K562 (cell line): ENCODE results near the gene ANKMY1. TPM values are rescaled to one million over a fixed set of nuclear protein-coding genes. Genes with fewer than 3 reads are reported as not detected.
A peak's percentile ranks its signal among the peaks of the same experiment; 100 is the strongest.

Source experiments
- CBFB ChIP-seq: sonication (generic); formaldehyde crosslinking; IDR thresholded peaks from 2 replicates; pipeline ENCODE4 v1.4.0; 2020; ENCODE audit warnings: mild to moderate bottlenecking, missing genetic modification reagents
- ETV1 ChIP-seq: fragments of 450-650 bp; conservative IDR thresholded peaks from 2 replicates; pipeline ENCODE4 v1.6.1; 2016; ENCODE audit warnings: missing genetic modification characterization, control low read depth, low read depth, missing compliant biosample characterization
- FUS ChIP-seq: fragments of 200-400 bp; formaldehyde crosslinking; optimal IDR thresholded peaks from 2 replicates; pipeline ENCODE3; 2017; ENCODE audit warnings: low read depth, low read length
- L3MBTL2 ChIP-seq: fragments of 450-650 bp; IDR thresholded peaks from 2 replicates; pipeline ENCODE4 v1.6.1; 2016; ENCODE audit warnings: mild to moderate bottlenecking, moderate library complexity
- MAX ChIP-seq: sonication (generic); formaldehyde crosslinking; IDR thresholded peaks from 2 replicates; pipeline ENCODE4 v1.9.0; 2022; ENCODE audit warnings: mild to moderate bottlenecking, missing genetic modification reagents
- MTF1 ChIP-seq: fragments of 250-450 bp; sonication (Bioruptor Pico); IDR thresholded peaks from 2 replicates; pipeline ENCODE4 v1.9.0; 2021; ENCODE audit warnings: moderate library complexity, mild to moderate bottlenecking, inconsistent platforms, borderline replicate concordance
- SFPQ ChIP-seq: fragments of 200-400 bp; formaldehyde crosslinking; IDR thresholded peaks from 2 replicates; pipeline ENCODE4 v1.6.1; 2017; ENCODE audit warnings: mild to moderate bottlenecking, low read depth, low read length, moderate library complexity
- TAL1 ChIP-seq: fragments of 450-650 bp; IDR thresholded peaks from 2 replicates; pipeline ENCODE4 v1.6.1; 2016; ENCODE audit warnings: mild to moderate bottlenecking
- TFAM ChIP-seq: fragments of 250-450 bp; sonication (Bioruptor Pico); conservative IDR thresholded peaks from 2 replicates; pipeline ENCODE4 v1.5.0; 2021; ENCODE audit warnings: mild to moderate bottlenecking, moderate library complexity
- XRCC5 ChIP-seq: fragments of 200-400 bp; formaldehyde crosslinking; IDR thresholded peaks from 2 replicates; pipeline ENCODE4 v1.6.1; 2017; ENCODE audit warnings: low read depth, mild to moderate bottlenecking, low read length
- ZBTB40 ChIP-seq, 2 experiments: fragments of 450-650 bp in 1 of 2; sonication (generic) in 1 of 2; formaldehyde crosslinking in 1 of 2; IDR thresholded peaks; 2 replicates each; pipeline versions ENCODE4 v1.7.1 to v1.9.0; 2016 to 2022; ENCODE audit warnings: inconsistent platforms in 1 of 2, mild to moderate bottlenecking in 1 of 2, missing genetic modification reagents in 1 of 2
- ZFP1 ChIP-seq: fragments of 450-650 bp; formaldehyde crosslinking; IDR thresholded peaks from 2 replicates; pipeline ENCODE4 v1.4.0; 2020; ENCODE audit warnings: mild to moderate bottlenecking, mixed read lengths
- ZKSCAN8 ChIP-seq: fragments of 200-800 bp; sonication (Bioruptor generic); IDR thresholded peaks from 2 replicates; pipeline ENCODE4 v1.6.1; 2016; ENCODE audit warnings: missing genetic modification characterization, missing compliant biosample characterization
- ZNF561 ChIP-seq: fragments of 450-650 bp; formaldehyde crosslinking; conservative IDR thresholded peaks from 2 replicates; pipeline ENCODE4 v1.4.0; 2020; ENCODE audit warnings: mild to moderate bottlenecking, moderate library complexity
- ZNF584 ChIP-seq: fragments of 200-800 bp; sonication (Bioruptor generic); IDR thresholded peaks from 2 replicates; pipeline ENCODE4 v1.6.1; 2016; ENCODE audit warnings: low read depth, mild to moderate bottlenecking, missing genetic modification characterization, missing compliant biosample characterization
- polyA plus RNA-seq, 8 experiments: library from polyadenylated mRNA; depleted of rRNA in 4 of 8; stranded (reverse) in 5 of 8; unstranded in 3 of 8; fragments of >200 nt; fragmentation: Nextera tagmentation in 2 of 8; fragmentation: Illumina TruSeq in 1 of 8; extraction: Ambion mirVana in 2 of 8; extraction: Trizol in 1 of 8; gene quantifications; 2 replicates each; pipeline versions ENCODE4 v1.2.1 to v1.2.3, GENCODE V29; 2011 to 2014; ENCODE audit warnings: inconsistent platforms in 1 of 8, missing spikeins in 1 of 8
- total RNA-seq, 7 experiments: library from RNA; depleted of rRNA in 6 of 7; stranded (reverse); fragments of >200 nt in 6 of 7; fragmentation: Illumina TruSeq in 2 of 7; extraction: Trizol in 2 of 7; gene quantifications; 2 replicates each; pipeline versions ENCODE4 v1.2.1 to v1.2.3, GENCODE V29; 2011 to 2021; ENCODE audit warnings: low replicate concordance in 1 of 7

ANKMY1 gene
- total and polyA plus RNA-seq, 9 of the 15 experiments (the other 6 are each of a cell fraction or from before 2014, with no cell fraction given), result 0.75 to 15.1 (median 11.7) TPM

DNA sequence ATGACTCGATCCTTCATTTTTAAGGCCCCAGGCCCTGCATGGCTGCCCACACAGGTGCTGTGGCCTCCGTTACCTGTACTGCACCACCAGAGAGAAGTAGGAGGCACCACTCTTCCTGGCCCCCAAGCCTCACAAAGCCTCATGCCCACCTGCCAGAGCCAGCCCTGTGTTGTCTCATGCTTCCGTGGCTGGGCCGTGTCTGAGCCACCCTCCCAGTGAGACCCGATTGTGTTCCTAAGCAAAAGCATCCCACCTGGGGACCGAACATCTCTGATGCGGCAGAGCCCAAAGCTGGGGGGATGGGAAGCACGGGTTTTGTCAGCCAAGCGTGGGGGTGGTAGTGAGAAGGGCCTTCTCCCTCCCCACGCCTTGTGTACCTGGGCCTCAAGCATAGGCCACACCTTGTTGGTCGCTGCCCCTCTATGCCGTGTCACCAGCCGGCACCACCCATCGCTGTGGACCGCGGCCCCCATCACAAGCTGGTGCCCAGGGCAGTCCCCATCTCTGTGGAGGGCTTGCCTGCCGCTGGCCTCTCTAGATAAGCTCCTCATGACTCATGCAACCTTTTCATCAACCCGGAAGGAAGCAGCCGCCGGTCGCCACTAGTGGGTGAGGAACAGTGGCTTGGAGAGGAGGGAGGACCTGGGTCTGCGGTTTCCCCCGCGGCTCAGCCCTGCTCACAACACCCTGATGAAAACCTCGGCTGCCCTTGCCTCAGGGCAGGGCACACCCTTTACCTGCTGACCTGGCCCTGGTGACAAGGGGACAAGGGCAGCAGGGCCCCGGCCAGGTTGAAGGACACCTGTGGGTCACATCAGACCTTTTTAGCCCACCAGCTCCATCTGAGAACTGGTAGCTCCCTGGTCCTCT is 7.8 kb upstream of the ANKMY1 start (continued):
- TF ChIP-seq ZBTB40 (IDR thresholded peaks at IDR 0.05) (peak; percentile 36; the same call in 1 of the 2 replicates), ZBTB40 (CRISPR knock-in tag; IDR thresholded peaks at IDR 0.05) (no peak), ZKSCAN8 (CRISPR knock-in tag) (0 out of 2 replicates have a peak, but pooled peaks have one; percentile 20), FUS (no peak), ZFP1 (CRISPR knock-in tag) (no peak), SFPQ (no peak), TFAM (no peak), L3MBTL2 (no peak; the same call in 1 of the 2 replicates), ZNF561 (CRISPR knock-in tag) (0 out of 2 replicates have a peak, but pooled peaks have one; percentile 43), ETV1 (peak; percentile 88), XRCC5 (no peak), MTF1 (CRISPR knock-in tag) (no peak), CBFB (CRISPR knock-in tag) (0 out of 2 replicates have a peak, but pooled peaks have one; percentile 80), ZNF584 (CRISPR knock-in tag) (no peak), TAL1 (peak; percentile 78), MAX (no peak)
